ENCODE data around the gene CHD5. TPM values are rescaled to one million over a fixed set of nuclear protein-coding genes. Genes with fewer than 3 reads are reported as not detected.

The CHD5 gene
- total and polyA plus RNA-seq, 2 of the 4 experiments (the other 2 are of a cell fraction) = under 0.01 to 0.09 TPM

GRCh38 chr1:6185151-6185550 is 5.0 kb upstream of the CHD5 start:
- peaks cover 11% of the 10 kb centered on the region; the same call in 1 of the 2 replicates for H3K27me3 ChIP-seq (ENCODE audit: control insufficient read depth, insufficient read depth, low read length)

More at GRCh38 chr1:6185151-6185550, 5.0 kb upstream of the CHD5 start:
- intact Hi-C loops (cut with micrococcal nuclease) = loop anchor here (1.0 kb wide), 1 partner anchor 132 kb away; no protein-coding TSS in a partner anchor
- H2BK20ac ChIP-seq (ENCODE audit: low read depth, low read length) = no peak overlapping the region
- no peak overlapping the region for H2AK9ac ChIP-seq (replicated peaks; ENCODE audit: low read depth, low read length, poor library complexity)
- dilution Hi-C loops (cut with HindIII; ENCODE audit: low sequenced_read_pairs, unreplicated experiment) = no loop called here
- 0 out of 2 replicates have a peak overlapping the region, but pooled peaks have one; percentile 17 for H3K4me2 ChIP-seq (ENCODE audit: low read depth, low read length)
- no peak overlapping the region for H3K9ac ChIP-seq (ENCODE audit: low read depth, low read length)
- no peak overlapping the region for H3K14ac ChIP-seq (replicated peaks; ENCODE audit: low read depth, low read length)
- H2BK5ac ChIP-seq (ENCODE audit: low read depth, low read length, poor library complexity, severe bottlenecking) = no peak overlapping the region
- H4K91ac ChIP-seq (ENCODE audit: insufficient read depth, low read depth, low read length) = no peak overlapping the region
- H4K20me1 ChIP-seq (ENCODE audit: insufficient read depth, low read length) = peaks cover 60% of the 10 kb centered on the region
- H3K23ac ChIP-seq (ENCODE audit: low read depth, low read length) = no peak overlapping the region
- H2AK5ac ChIP-seq (ENCODE audit: low read depth, low read length) = no peak overlapping the region
- H3K9me1 ChIP-seq (ENCODE audit: insufficient read depth, low read length) = peaks cover 15% of the 10 kb centered on the region
- H3K79me1 ChIP-seq (ENCODE audit: low read depth in 1 of 2, low read length in 2 of 2) = peaks cover 17 to 36% of the 10 kb centered on the region in 2 experiments
- H3K18ac ChIP-seq (ENCODE audit: low read depth, low read length) = no peak overlapping the region
- no peak overlapping the region for H4K8ac ChIP-seq (ENCODE audit: low read depth in 2 of 2, low read length in 2 of 2)
- H2BK120ac ChIP-seq (ENCODE audit: low read depth, low read length) = no peak overlapping the region
- in situ Hi-C loops (cut with MboI; ENCODE audit: low sequenced_read_pairs) = no loop called here
- ATAC-seq (ENCODE audit: low read depth) (peak; percentile 40), DNase-seq (peak; percentile 82)
- H3K27ac ChIP-seq (ENCODE audit: insufficient read depth, low read length) = no peak overlapping the region
- peaks cover 32% of the 10 kb centered on the region for H3K36me3 ChIP-seq (ENCODE audit: control insufficient read depth, insufficient read depth, low read length)
- TF ChIP-seq CEBPB (IDR thresholded peaks at IDR 0.05; ENCODE audit: low read depth, low read length) (peak; percentile 42; the same call in 1 of the 2 replicates), NFE2L2 (IDR thresholded peaks at IDR 0.05; ENCODE audit: low read depth, low read length) (no peak)
- no peak overlapping the region for H2AFZ ChIP-seq (replicated peaks; ENCODE audit: low read length, poor library complexity)
- H4K5ac ChIP-seq (ENCODE audit: low read depth, low read length) = no peak overlapping the region
- H2BK15ac ChIP-seq (ENCODE audit: low read depth, low read length) = no peak overlapping the region
- no peaks in the 10 kb centered on the region for H3K9me3 ChIP-seq (ENCODE audit: control insufficient read depth, insufficient read depth, low read length)
- peaks cover 14% of the 10 kb centered on the region for H3K4me1 ChIP-seq (ENCODE audit: control insufficient read depth, insufficient read depth, low read length)
- H3K56ac ChIP-seq (ENCODE audit: extremely low read depth, insufficient read depth, low read length) = no peak overlapping the region
- ChIA-PET POLR2A (ENCODE audit: unreplicated experiment) (no interaction called here), CTCF (interaction anchor here (0.9 kb wide), 1 partner anchor 13 kb away, joined by 5 read pairs; no protein-coding TSS in a partner anchor)
- no peak overlapping the region for H3K4ac ChIP-seq (ENCODE audit: low read depth, low read length)
- no TSS peak for BruUV-seq (replicated peaks)
- no peak overlapping the region for H3K4me3 ChIP-seq (ENCODE audit: insufficient read depth, low read depth, low read length)
- WGBS, 2 experiments (ENCODE audit: extremely low coverage in 2 of 2, insufficient read length in 1 of 2) = 64% methylated on average over 2 of the region's 3 CpGs; no CpG with 5 or more reads in 1 of the 2 experiments

Measured in IMR-90 (cell line).